Lower lobe of right lung (tissue), 2 donors: Measurements from ENCODE around the gene ACKR2. TPM values are rescaled to one million over a fixed set of nuclear protein-coding genes. Genes with fewer than 3 reads are reported as not detected.

ENCODE experiments used
- ATAC-seq, 2 donors: fragments of 200-7000 bp; cut with Tn5 transposase; one replicate each; pipeline ENCODE4 v1.9.1; 2020 to 2022; ENCODE audit warnings: mild to moderate bottlenecking in 2 of 2, moderate library complexity in 2 of 2
- DNase-seq: peaks from one replicate; pipeline ENCODE4 v3.0.0-alpha.2; 2020
- H3K27ac ChIP-seq: fragments of 200-600 bp; one replicate; pipeline ENCODE4 v1.8.0; 2022
- H3K27me3 ChIP-seq: fragments of 200-600 bp; one replicate; pipeline ENCODE4 v1.8.0; 2022; ENCODE audit warnings: low read depth
- H3K36me3 ChIP-seq: fragments of 200-600 bp; one replicate; pipeline ENCODE4 v1.8.0; 2022; ENCODE audit warnings: mild to moderate bottlenecking
- H3K4me1 ChIP-seq: fragments of 200-600 bp; one replicate; pipeline ENCODE4 v1.8.0; 2022
- H3K4me3 ChIP-seq: fragments of 200-600 bp; one replicate; pipeline ENCODE4 v1.8.0; 2022; ENCODE audit warnings: mild to moderate bottlenecking
- H3K9me3 ChIP-seq: fragments of 200-600 bp; one replicate; pipeline ENCODE4 v1.8.0; 2022
- CTCF ChIP-seq: fragments of 200-600 bp; IDR thresholded peaks from one replicate; pipeline ENCODE4 v1.8.0; 2022; ENCODE audit warnings: antibody characterized with exemption, mild to moderate bottlenecking
- intact Hi-C: fragments of 100-400 bp; cut with DNase I; formaldehyde crosslinking; loops from one replicate; pipeline ENCODE4 v1.11.0; 2022
- total RNA-seq: library from RNA; stranded (reverse); fragmentation: NEBNext Ultra II Directional; extraction: Animal tissue kit (Norgen Biotek cat#: 25700); gene quantifications from one replicate; pipeline ENCODE4 v1.2.1, GENCODE V29; 2021
- donor health status: DM: no; HTN: yes; CAD: no; lungs with severe emphysema.

ACKR2 gene
- total RNA-seq, 1 donor from 2014 or later = 5.3 TPM

GRCh38 chr3:42902257-42902656 lies 93.0 kb downstream of the ACKR2 start:
- Histone ChIP-seq H3K4me3 (no peak overlapping the region), H3K4me1 (peaks cover 13% of the 10 kb centered on the region), H3K36me3 (no peaks in the 10 kb centered on the region), H3K27me3 (no peaks in the 10 kb centered on the region), H3K27ac (no peak overlapping the region), H3K9me3 (no peaks in the 10 kb centered on the region)
- DNase-seq (no peak), ATAC-seq (no peak)
- intact Hi-C loops = no loop called here
- no peak for TF ChIP-seq CTCF

- no peak overlapping the region for H3K27ac ChIP-seq
- intact Hi-C loops = no loop called here
- H3K36me3 ChIP-seq = no peaks in the 10 kb centered on the region
- TF ChIP-seq CTCF = no peak
- no peak overlapping the region for H3K4me3 ChIP-seq
- peaks cover 16% of the 10 kb centered on the region for H3K4me1 ChIP-seq
- no peaks in the 10 kb centered on the region for H3K9me3 ChIP-seq
- ATAC-seq (no peak), DNase-seq (no peak)
- no peaks in the 10 kb centered on the region for H3K27me3 ChIP-seq
These were observed 94.8 kb downstream of the ACKR2 start for GRCh38 chr3:42904076-42904475.

- H3K4me3 ChIP-seq = peak overlapping the region; percentile 66
- TF ChIP-seq CTCF = no peak
- no peak for DNase-seq
- H3K27ac ChIP-seq = peak overlapping the region; percentile 72
- H3K36me3 ChIP-seq = peaks cover under 1% of the 10 kb centered on the region
- peaks cover 16% of the 10 kb centered on the region for H3K4me1 ChIP-seq
- no peak for ATAC-seq
- H3K27me3 ChIP-seq = no peaks in the 10 kb centered on the region
- H3K9me3 ChIP-seq = peaks cover 4% of the 10 kb centered on the region
- intact Hi-C loops = no loop called here
These were observed 96.5 kb downstream of the ACKR2 start for GRCh38 chr3:42905740-42906069.

GRCh38 chr3:42906070-42906847 lies 97.0 kb downstream of the ACKR2 start, which contains the start of gene ZNF662:
TSS of gene ZNF662 (plus strand) at chr3:42906142. CDS start at chr3:42908115, 1,973 bp downstream.
- Histone ChIP-seq H3K9me3 (peaks cover 6% of the 10 kb centered on the region), H3K27ac (peak within 1 kb of the TSS; percentile 72), H3K4me1 (peaks cover 16% of the 10 kb centered on the region), H3K36me3 (peaks cover 6% of the 10 kb centered on the region), H3K27me3 (no peaks in the 10 kb centered on the region), H3K4me3 (peak within 1 kb of the TSS; percentile 66)
- intact Hi-C loops = no loop called here
- DNase-seq = peak; percentile 57
- no peak for TF ChIP-seq CTCF
- peak; percentile 92 to 95 for ATAC-seq

GRCh38 chr3:42906848-42907183 lies 97.6 kb downstream of the ACKR2 start:
- no peak overlapping the region for H3K27ac ChIP-seq
- DNase-seq (no peak), ATAC-seq (peak; percentile 4 to 13)

More at GRCh38 chr3:42906848-42907183, 97.6 kb downstream of the ACKR2 start:
- H3K9me3 ChIP-seq = peaks cover 10% of the 10 kb centered on the region
- TF ChIP-seq CTCF = no peak
- peak overlapping the region; percentile 66 for H3K4me3 ChIP-seq
- peaks cover 16% of the 10 kb centered on the region for H3K4me1 ChIP-seq
- H3K36me3 ChIP-seq = peaks cover 10% of the 10 kb centered on the region
- H3K27me3 ChIP-seq = no peaks in the 10 kb centered on the region
- intact Hi-C loops = no loop called here
